HG03108 (cell line): ENCODE results near the gene GDPD4.

Source experiments
- ATAC-seq: cut with Tn5 transposase; IDR thresholded peaks from one replicate; pipeline ENCODE4 v1.9.1; 2021; ENCODE audit warnings: moderate library complexity; ENCODE audit not compliant: unreplicated experiment

GDPD4 gene

DNA sequence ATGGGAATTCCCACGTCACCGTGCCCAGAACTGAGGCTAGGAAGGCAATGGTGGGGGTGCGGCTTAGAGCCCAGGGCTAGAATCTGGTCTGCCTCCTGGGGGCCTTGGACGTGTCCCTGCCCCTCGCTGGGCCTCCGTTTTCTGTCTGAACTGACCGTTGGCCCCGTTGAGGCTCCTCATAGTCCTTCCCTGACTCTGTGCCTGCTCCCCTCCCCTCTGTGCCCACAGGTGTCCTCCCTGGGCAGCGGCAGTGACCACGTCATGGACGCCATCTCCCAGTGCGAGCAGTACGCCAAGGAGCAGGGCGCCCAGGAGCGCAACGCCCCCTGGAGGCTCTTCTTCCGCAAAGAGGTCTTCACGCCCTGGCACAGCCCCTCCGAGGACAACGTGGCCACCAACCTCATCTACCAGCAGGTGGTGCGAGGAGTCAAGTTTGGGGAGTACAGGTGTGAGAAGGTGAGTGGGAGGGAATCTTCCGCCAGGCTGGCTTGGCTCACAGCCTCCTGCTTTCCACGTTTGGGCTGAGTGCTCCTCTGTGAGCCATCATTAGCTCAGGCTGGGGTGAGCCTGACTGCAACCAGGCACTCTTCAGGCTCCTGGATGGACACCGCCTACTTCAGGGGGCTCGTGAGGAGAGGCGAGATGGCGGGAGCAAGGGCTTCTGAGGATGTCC, 109.5 kb downstream of the GDPD4 start:
- ATAC-seq: no peak

DNA sequence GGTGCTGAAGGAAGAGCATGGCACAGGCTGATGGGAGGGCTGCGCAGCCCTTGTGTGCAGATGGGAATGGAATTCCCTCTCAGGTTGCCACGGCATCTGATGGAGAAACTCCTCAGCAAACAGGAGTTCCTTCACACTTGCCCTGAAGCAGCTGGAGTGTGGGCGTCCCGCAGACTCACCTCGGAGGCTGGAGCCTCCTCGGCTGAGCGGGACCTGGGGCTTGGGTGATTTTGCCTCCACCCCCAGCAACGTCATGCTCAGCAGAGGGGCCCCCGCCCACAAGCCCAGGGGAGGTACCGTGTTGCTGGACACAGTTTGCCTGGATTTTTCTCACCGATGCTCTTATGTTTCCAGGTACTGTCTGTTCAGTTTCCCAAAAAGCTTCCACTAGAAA, 110.1 kb downstream of the GDPD4 start:
- ATAC-seq: no peak

DNA sequence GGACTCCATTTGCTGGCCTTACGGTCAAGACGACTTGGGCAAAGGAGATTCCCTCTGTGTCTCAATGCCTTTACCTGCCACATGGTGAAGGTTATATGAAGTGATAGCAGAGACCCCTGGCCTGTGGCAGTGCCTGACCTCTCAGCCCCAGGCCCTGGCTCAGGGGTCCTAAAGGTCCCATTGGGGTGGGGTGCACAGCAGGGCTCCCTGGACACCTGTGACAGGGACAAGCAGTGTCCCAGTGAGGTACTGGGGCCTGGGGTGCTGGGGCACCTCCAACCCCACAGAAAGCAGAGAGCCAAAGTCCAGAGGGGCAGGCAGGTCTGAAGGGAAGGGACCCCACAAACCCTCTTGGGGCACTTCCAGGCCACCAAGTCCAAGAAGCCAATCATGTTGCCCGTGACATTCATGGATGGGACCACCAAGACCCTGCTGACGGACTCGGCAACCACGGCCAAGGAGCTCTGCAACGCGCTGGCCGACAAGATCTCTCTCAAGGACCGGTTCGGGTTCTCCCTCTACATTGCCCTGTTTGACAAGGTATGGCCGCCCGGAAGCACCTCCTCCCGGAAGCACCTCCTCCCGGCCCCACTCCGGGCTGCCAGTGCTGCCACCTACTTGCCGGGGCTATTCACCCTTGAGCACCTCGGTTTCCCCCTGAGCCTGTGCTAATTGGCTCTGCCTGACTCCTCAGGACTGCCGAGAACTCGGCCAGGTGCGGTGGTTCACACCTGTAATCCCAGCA, 111.0 kb downstream of the GDPD4 start:
- no peak for ATAC-seq

DNA sequence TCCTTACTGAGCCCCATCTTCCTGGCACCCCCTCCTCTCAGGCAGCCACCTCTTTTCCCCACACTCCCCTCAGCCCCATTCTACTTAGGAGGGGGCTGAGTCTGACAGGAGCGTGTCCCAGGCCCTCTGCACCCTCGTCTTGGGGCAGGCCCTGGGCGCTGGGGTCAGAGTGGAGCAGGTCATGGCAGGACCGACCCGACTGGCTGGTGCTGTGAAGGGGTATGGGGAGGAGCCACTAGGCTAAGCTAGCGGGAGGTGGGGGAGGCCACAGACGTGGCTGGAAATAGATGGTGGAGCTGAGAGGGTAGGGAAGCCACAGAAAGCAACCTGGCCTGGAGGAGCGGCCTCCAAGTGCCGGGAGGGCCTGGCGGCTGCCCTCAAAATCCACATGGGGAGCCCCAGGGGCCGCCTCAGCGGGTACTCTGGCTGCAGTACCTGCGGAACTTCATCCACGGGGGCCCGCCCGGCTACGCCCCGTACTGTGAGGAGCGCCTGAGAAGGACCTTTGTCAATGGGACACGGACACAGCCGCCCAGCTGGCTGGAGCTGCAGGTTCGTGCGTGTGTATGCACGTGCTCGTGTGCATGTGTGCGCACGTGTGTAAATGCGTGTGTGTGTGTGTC, 111.8 kb downstream of the GDPD4 start:
- ATAC-seq: no peak

DNA sequence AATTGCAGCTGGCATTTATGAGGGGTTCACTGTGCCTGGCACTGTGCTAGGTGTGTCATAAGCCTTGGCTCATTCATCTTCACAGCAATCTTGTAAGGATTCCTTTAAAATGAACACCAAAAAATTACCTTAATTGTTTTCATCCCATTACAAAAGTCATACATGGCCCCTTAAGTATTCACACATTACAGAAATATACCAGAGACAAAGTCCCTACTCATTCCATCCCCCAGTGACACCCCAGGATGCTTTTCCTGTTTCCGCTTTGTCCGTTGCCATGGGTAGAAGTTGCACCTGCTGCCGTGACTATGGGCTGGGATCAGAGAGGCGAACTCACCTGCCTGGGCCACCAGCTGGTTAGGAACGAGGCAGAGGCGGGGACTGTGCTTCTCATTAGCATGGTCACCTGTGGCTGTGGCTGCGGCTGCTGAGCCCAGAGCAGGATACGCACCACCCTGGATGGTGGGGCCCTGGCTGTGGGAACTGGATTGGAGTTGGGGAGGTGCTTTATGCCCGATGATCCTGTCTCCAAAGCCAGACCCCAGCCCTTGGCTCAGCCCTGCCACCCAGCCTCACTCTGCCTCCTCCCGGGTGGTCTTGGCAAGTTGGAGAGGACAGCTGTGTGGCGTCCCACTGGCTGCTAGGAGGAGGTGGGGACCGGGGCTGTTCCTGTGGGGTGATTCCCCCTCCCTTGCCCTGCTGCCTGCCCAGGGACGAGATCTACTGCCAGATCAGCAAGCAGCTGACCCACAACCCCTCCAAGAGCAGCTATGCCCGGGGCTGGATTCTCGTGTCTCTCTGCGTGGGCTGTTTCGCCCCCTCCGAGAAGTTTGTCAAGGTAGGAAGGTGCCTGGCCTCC, 112.6 kb downstream of the GDPD4 start:
- no peak for ATAC-seq

DNA sequence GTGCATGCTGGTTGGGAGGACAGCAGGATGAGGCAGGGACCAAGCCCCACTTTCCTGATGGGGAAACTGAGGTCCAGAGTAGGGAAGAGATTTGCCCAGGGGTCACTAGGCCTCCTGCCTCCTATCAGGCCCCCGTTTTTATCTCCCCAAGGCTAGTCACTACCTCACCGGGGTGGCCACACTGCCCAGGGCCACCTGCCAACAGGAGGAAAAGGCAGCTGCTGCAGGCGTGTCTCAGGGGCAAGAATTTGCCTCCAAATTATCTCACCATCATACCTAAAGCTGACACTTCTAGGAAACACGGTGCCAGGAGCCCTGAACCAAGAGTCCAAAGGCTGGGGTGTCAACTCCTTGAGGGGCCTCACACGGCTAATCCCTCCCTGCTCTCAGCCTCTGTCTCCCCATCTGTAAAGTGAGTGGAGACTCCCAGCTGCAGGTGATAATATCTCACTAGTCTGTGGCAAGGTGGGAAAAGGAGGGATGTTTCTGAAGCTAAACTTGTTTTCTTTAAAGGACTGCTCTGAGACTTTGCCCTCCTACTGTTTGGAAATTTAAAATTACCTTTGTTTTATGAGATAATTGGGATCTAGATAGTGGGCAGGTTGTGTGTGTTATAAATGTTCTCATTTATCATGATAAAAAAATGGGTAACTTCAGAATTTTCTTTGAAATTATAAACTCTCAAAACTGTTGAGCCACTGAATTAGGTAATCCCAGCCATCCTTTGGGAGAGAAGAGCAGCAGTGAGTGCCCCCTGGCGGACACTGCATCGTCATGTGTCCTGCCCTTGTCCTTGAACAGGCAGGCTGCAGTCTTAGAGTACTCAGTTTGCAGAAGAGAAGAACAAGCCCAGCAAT, 113.5 kb downstream of the GDPD4 start:
- ATAC-seq: peak; percentile 52

DNA sequence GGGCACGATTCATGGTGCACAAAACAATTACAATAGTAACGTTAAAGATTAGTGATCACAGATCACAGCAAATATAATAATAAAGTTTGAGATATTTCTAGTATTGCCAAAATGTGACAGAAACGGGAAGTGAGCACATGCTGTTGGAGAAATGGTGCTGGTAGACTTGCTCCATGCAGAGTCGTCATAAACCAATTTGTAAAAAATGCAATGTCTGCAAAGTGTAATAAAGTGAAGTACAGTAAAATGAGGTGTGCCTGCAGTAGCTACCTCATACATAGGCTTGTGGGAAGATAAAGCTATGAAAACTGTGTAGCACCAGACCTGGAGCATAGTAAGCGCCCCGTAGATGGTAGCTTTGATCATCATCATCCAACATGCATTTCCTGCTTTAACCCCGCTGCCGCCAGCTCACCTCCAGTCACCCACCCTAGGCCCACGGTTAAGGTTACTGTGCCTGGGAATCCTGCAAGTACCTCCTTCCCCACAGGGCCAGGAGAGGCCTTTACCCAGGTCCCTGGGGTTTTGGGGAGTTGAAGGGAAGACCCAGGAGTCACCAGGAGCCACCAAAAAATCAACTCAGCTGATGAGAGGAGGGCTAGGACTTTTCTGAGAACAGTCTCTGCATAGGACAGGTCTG, 114.3 kb downstream of the GDPD4 start:
- no peak for ATAC-seq

DNA sequence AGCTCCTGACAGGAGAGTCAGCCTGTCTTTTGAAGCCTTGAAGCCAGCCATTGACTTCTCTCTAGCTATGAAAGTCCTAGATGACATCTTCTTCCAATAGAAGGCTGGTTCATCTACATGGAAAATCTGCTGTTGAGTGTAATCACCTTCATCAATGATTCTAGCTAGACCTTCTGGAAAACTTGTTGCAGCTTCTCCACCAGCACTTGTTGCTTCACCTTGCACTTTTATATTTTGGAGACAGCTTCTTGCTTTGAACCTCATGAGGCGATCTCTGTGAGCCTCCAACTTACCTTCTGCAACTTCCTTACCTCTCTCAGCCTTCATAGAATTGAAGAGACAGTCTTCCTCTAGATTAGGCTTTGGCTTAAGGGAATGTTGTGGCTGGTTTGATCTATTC, 115.2 kb downstream of the GDPD4 start:
- no peak for ATAC-seq

DNA sequence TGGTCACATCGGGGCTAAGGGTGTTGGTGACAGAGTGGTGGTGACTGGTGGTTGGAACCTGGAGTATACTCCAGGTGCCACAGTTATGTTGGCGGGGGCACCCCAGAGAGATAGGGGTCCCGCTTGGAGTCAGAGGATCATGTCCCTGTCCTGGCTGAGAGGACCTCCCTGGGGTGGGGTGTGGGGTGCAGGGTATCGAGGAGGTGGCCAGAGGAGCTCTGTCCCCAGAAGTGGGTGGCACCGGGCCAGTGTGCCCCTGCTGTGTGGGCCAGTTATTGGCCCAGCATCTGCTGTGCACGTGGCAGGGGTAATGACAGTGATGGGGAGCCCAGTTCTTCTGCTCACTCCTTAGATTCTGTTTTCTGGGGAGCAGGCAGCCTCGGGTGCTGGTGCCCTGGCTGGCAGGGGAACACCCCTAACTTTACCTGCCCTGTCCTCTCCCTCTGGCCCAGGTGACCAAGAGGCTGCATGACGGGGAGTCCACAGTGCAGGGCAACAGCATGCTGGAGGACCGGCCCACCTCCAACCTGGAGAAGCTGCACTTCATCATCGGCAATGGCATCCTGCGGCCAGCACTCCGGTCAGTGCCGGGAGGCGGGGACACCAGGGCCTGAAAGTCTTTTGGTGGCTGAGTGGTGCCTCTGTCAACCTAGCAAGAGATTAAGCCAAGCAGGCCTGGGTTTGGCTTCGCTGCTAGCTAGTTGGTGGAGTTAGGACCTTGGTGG, 117.2 kb downstream of the GDPD4 start:
- ATAC-seq: no peak

DNA sequence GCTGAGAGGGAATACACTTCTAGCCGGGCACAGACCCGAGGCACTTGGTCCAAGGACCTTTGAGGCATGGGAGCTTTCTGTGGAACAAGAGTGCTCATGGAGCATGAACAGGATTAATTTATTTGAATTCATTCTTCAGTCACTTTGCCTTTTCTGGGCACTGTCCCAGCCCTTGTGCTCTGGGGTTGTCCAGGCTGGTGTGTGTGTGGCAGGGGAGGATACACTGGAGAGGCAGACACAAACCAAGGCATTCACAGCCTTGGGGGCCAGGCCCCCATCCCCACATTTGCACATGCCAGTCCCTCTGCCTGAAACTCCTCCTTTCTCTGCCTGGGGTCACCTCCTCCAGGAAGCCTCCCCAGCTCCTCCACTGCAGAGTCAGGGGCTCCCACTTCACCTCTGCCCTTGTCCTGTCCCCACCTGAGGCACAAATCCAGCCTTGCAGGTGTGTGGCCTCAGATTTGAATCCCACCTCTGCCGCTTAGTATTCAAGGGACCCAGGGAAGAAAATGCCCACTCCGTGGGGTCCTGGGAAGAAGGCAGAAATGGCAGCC, 118.0 kb downstream of the GDPD4 start:
- ATAC-seq: no peak

DNA sequence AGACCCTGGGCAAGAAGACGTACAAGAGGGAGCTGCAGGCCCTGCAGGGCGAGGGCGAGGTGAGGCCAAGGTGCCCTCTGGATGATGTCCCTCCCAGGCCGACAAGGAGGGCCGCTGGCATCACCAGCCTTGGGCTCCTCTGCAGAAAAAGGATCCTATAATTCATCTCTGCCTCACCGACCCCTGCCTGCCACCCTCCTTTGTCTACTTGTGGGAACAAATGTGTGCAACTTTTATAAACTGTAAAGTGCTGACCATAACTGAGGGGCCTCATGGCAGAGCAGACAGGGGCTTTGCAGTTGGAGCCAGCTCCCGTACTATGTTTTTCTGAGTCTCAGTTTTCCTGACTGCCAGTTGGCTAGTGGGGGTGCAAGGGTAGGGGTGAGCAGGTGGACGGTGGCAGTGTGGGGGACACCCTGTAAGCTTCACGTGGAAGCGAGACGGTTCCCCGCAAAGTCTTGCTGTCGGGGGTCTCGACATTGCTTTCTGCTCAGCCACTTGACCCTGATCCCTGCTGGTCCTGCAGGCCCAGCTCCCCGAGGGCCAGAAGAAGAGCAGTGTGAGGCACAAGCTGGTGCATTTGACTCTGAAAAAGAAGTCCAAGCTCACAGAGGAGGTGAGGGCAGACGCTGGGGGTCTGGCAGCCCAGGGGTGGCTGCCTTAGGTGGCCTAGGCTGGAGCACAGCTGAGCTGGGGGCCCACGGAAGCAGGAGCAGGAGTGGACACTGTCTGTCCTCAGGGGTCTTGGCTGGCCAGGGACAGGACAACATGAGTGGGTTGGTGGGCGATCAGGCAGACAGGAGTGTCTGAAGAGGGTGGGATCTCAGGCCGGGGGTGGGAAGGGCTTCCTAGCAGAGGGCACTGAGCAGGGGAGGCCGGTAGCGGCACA, 118.7 kb downstream of the GDPD4 start:
- no peak for ATAC-seq

DNA sequence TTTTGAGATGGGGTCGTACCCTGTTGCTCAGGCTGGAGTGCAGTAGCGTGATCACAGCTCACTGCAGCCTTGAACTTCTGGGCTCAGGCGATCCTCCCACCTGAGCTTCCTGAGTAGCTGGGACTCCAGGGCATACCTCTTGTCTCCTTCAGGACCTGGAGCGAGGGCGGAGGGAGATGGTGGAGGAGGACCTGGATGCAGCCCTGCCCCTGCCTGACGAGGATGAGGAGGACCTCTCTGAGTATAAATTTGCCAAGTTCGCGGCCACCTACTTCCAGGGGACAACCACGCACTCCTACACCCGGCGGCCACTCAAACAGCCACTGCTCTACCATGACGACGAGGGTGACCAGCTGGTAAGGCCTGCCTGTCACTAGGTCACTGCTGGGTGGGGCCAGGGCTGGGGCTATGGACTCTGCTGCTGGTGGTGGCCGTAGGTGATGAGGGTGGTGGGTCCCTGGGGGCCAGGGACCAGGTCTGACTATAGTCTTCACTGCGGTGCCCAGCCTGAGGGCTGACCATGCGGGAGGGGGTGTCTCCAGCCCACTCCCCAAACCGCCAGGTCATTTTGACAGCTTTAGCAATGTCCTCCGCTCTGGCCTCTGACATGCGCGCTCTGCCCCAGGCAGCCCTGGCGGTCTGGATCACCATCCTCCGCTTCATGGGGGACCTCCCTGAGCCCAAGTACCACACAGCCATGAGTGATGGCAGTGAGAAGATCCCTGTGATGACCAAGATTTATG, 119.5 kb downstream of the GDPD4 start:
- ATAC-seq: no peak

DNA sequence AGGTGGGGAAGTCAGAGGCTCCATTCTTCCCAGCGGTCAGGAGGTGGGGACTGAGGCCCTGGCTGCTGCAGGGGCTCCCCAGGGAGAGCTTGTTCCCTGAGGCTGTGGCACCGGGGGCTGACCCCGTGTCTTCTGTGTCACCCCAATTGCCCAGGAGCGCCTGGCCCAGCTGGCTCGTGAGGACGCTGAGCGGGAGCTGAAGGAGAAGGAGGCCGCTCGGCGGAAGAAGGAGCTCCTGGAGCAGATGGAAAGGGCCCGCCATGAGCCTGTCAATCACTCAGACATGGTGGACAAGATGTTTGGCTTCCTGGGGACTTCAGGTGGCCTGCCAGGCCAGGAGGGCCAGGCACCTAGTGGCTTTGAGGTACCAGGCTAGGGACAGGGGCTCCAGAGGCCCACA, 120.3 kb downstream of the GDPD4 start:
- ATAC-seq: no peak

DNA sequence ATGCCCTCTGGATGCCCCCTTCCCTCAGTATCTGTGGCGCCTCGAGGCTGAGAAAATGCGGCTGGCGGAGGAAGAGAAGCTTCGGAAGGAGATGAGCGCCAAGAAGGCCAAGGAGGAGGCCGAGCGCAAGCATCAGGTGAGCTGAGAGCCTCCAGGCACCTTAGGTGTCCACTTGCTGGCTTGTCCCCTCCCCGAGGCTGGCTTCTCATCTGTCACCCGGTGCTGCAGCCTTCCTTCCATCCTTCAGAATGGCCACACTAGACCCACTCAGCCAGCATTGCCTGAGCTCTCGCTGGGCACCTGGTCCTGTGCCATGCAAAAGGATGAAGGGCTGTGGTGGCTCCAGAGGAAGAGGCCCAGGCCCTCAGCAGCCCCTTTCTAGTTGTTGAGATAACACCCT, 121.1 kb downstream of the GDPD4 start:
- no peak for ATAC-seq

DNA sequence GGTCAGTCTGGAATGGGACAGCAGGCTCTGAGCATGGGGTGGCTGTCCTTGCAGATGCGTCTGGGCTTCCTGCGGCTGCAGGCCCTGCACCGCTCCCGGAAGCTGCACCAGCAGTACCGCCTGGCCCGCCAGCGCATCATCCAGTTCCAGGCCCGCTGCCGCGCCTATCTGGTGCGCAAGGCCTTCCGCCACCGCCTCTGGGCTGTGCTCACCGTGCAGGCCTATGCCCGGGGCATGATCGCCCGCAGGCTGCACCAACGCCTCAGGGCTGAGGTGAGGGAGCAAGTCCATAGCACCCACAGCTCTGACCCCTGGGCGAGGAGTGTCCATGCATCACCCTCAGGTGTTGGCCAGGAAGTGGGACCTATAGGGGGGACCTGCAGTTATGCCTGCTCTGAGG, 121.8 kb downstream of the GDPD4 start:
- no peak for ATAC-seq

DNA sequence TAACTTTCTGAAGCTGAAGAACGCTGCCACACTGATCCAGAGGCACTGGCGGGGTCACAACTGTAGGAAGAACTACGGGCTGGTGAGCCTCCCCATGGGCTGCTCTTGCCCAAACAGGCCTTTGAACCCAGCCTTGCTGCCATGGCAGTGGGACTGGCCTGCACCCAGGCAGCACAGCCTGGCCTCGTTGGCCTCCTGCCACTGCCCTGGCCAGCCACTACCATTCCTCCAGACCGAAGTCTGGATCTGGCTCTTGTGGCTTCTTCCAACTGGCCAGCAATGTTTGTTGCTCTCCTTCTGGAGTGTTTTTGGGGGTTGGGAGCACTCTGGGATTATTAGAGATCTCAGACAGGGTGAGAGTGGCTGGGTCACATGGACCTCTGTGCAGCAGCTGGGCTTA, 122.4 kb downstream of the GDPD4 start:
- no peak for ATAC-seq

DNA sequence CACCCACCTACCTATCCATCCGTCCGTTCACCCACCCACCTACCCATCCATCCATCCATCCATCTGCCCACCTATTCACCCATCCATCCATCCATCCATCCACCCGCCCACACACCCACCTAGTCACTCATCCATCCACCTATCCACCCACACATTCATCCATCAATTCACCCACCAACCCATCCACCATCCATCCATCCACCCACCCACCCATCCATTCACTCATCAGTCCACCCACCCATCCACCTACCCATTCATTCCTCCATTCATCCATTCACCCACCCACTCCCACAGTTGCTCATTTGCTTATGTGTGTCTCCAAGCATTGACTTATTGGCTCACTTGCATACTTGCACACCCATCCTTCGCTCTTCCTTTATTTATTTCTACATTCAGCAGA, 123.3 kb downstream of the GDPD4 start:
- ATAC-seq: no peak
